GM19324 (cell line): ENCODE measurements around the gene COG5.

Experiments used
- ATAC-seq: cut with Tn5 transposase; IDR thresholded peaks from one replicate; pipeline ENCODE4 v1.9.1; 2021; ENCODE audit warnings: mild to moderate bottlenecking, moderate library complexity; ENCODE audit not compliant: unreplicated experiment, low FRiP score

Gene COG5

GRCh38 chr7:107354640-107355039 is 209.1 kb downstream of the COG5 start:
- ATAC-seq, result no peak

- no peak for ATAC-seq
Measured at GRCh38 chr7:107353701-107354100, 210.0 kb downstream of the COG5 start.

- ATAC-seq, result no peak
Measured at GRCh38 chr7:107345898-107346297, 217.8 kb downstream of the COG5 start.

GRCh38 chr7:107344799-107345198 is 218.9 kb downstream of the COG5 start:
- ATAC-seq, result no peak

GRCh38 chr7:107344286-107344685 is 219.4 kb downstream of the COG5 start:
- ATAC-seq, result no peak

GRCh38 chr7:107338080-107338479 is 225.6 kb downstream of the COG5 start:
- no peak for ATAC-seq

GRCh38 chr7:107332488-107333269 is 231.0 kb downstream of the COG5 start:
- no peak for ATAC-seq

GRCh38 chr7:107330478-107330877 is 233.2 kb downstream of the COG5 start:
- ATAC-seq, result no peak

- ATAC-seq, result no peak
Measured at GRCh38 chr7:107327986-107328569, 235.6 kb downstream of the COG5 start.

- no peak for ATAC-seq
Measured at GRCh38 chr7:107326061-107326460, 237.7 kb downstream of the COG5 start.

- no peak for ATAC-seq
Measured at GRCh38 chr7:107322015-107322414, 241.7 kb downstream of the COG5 start.

- ATAC-seq, result no peak
Measured at GRCh38 chr7:107321611-107322010, 242.1 kb downstream of the COG5 start.

GRCh38 chr7:107319724-107320228 is 243.9 kb downstream of the COG5 start:
- no peak for ATAC-seq

GRCh38 chr7:107318523-107319160 is 245.1 kb downstream of the COG5 start:
- no peak for ATAC-seq

GRCh38 chr7:107315716-107316220 is 248.0 kb downstream of the COG5 start:
- ATAC-seq, result no peak

GRCh38 chr7:107313355-107313754 is 250.4 kb downstream of the COG5 start:
- ATAC-seq, result no peak

- ATAC-seq, result no peak
Measured at GRCh38 chr7:107312418-107312817, 251.3 kb downstream of the COG5 start.

- no peak for ATAC-seq
Measured at GRCh38 chr7:107309296-107309695, 254.4 kb downstream of the COG5 start.

GRCh38 chr7:107304636-107305035 is 259.1 kb downstream of the COG5 start:
- ATAC-seq, result no peak

GRCh38 chr7:107304063-107304462 is 259.7 kb downstream of the COG5 start:
- no peak for ATAC-seq

GRCh38 chr7:107302250-107302847 is 261.4 kb downstream of the COG5 start:
- no peak for ATAC-seq
